ACC112 (cell line): ENCODE results near the gene GCNA.
"Not testable (repeated sequence)": the region's sequence is repeated elsewhere in the genome, so short reads cannot be mapped to it uniquely, and the experiment has no call there.

Experiments used
- H2AFZ ChIP-seq: fragments of 200-600 bp; sonication (generic); one replicate; pipeline ENCODE4 v1.6.0; 2017; ENCODE audit warnings: antibody characterized with exemption, low read length; ENCODE audit not compliant: unreplicated experiment
- H3K27ac ChIP-seq: fragments of 200-600 bp; sonication (generic); 2 replicates; pipeline ENCODE4 v1.5.1; 2014; ENCODE audit warnings: low read depth, mild to moderate bottlenecking, antibody characterized with exemption, low read length, moderate library complexity
- H3K27me3 ChIP-seq: fragments of 200-600 bp; sonication (generic); 2 replicates; pipeline ENCODE4 v1.6.1; 2014; ENCODE audit warnings: mild to moderate bottlenecking, antibody characterized with exemption, low read length, moderate library complexity, mixed read lengths; ENCODE audit not compliant: insufficient read depth
- H3K36me3 ChIP-seq: fragments of 200-600 bp; sonication (generic); 2 replicates; pipeline ENCODE4 v1.6.1; 2016; ENCODE audit warnings: mild to moderate bottlenecking, antibody characterized with exemption, low read length, moderate library complexity, mixed read lengths; ENCODE audit not compliant: insufficient read depth
- H3K4me1 ChIP-seq: fragments of 200-600 bp; sonication (generic); one replicate; pipeline ENCODE4 v1.6.1; 2016; ENCODE audit warnings: low read length, mixed read lengths; ENCODE audit not compliant: insufficient read depth, unreplicated experiment, control insufficient read depth
- H3K4me3 ChIP-seq: fragments of 200-600 bp; sonication (generic); 2 replicates; pipeline ENCODE4 v1.5.1; 2014; ENCODE audit warnings: mild to moderate bottlenecking, low read depth, low read length
- H3K79me2 ChIP-seq: fragments of 200-600 bp; sonication (generic); one replicate; pipeline ENCODE4 v1.6.0; 2016; ENCODE audit warnings: low read length; ENCODE audit not compliant: control insufficient read depth, unreplicated experiment, insufficient read depth

Gene GCNA

DNA sequence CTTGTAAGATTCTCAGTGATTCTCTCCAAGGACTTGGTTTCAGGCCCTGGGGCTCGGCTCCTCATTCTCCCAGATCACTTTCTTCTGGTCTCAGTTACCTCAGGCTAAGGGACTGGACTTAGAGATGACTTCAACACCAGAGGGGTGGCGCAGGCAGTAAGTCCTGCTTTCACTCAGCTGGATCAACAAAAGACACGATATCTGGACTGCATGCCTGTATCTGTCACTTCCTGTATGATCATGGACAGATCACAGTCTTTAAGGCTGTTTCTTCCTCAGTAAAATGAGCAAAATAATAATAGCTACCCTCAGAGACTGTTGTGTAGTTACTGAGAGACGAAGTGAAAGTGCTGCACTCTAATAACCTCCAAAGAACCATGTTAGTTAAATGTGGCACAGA lies 59.6 kb downstream of the GCNA start:
- Histone ChIP-seq H3K4me3 (peak overlapping the region; percentile 67), H3K27ac (peak overlapping the region; percentile 28; the same call in 1 of the 2 replicates), H2AFZ (peak overlapping the region; percentile 91), H3K79me2 (no peaks in the 10 kb centered on the region), H3K4me1 (peaks cover 19% of the 10 kb centered on the region), H3K36me3 (no peaks in the 10 kb centered on the region), H3K27me3 (no peaks in the 10 kb centered on the region)

GRCh38 chrX:71638409-71638808 lies 60.2 kb downstream of the GCNA start:
- Histone ChIP-seq H2AFZ (peak overlapping the region; percentile 91), H3K4me1 (peaks cover 19% of the 10 kb centered on the region), H3K79me2 (no peaks in the 10 kb centered on the region), H3K27ac (peak overlapping the region; percentile 28; the same call in 1 of the 2 replicates), H3K4me3 (peak overlapping the region; percentile 67; the same call in 1 of the 2 replicates), H3K36me3 (no peaks in the 10 kb centered on the region), H3K27me3 (no peaks in the 10 kb centered on the region)

DNA sequence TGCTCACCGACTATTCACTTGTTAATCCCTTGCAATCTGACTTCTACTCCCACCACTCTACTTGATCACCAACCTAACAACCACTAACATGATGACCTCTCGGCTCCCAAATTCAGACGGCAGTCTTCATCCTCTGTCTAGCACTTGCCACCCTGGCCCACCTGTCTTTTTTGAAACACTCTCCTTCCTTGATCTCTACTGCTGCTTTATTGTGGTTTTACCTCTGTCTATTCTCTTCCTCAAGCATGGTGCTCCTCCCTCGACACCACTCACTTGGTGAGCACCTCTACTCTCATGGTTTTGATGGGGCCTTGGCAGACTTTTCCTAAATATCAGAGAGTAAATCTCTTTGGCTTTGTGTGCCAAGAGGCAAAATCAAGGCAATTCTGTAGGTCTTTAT lies 61.8 kb downstream of the GCNA start:
- H3K4me1 ChIP-seq: peaks cover 19% of the 10 kb centered on the region
- no peak overlapping the region for H3K4me3 ChIP-seq
- no peaks in the 10 kb centered on the region for H3K36me3 ChIP-seq
- H3K27me3 ChIP-seq: no peaks in the 10 kb centered on the region
- H3K27ac ChIP-seq: no peak overlapping the region
- no peaks in the 10 kb centered on the region for H3K79me2 ChIP-seq
- H2AFZ ChIP-seq: no peak overlapping the region

- H3K36me3 ChIP-seq, H3K79me2 ChIP-seq, H2AFZ ChIP-seq, H3K27ac ChIP-seq, H3K4me3 ChIP-seq, H3K27me3 ChIP-seq, H3K4me1 ChIP-seq: not testable (repeated sequence)
These were observed 66.2 kb downstream of the GCNA start for GRCh38 chrX:71644406-71644805.

DNA sequence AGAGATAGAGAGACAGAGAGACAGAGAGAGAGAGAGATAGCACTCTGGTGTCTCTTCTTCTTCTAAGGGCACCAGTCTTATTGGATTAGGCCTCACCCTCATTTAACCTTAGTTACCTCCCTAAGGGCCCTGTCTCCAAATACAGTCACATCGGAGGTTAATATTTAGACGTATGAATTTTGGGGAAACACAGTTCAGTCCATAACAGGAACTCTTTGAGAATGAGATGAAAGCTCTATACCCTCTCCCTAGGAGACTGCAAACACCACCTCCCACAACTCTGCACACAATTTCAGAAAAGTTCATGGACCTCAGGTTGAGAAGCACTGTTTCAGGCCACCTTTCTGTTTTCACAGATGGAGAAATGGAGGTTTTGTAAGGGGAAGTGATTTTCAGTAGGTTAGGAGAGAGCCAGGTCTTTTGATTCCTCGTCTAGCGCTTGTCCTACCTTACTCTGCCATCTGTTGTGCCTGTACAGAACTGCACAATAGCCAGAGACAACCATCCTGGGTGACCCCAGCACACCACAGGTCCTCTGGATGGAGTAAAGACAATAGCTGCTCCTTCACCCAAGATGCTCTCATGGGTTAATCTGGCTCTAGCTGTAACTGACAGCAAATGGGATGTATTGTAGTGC lies 72.2 kb downstream of the GCNA start:
- H3K4me1 ChIP-seq: no peaks in the 10 kb centered on the region
- no peak overlapping the region for H2AFZ ChIP-seq
- H3K27ac ChIP-seq: no peak overlapping the region
- no peaks in the 10 kb centered on the region for H3K27me3 ChIP-seq
- H3K79me2 ChIP-seq: no peaks in the 10 kb centered on the region
- H3K4me3 ChIP-seq: no peak overlapping the region
- no peaks in the 10 kb centered on the region for H3K36me3 ChIP-seq

DNA sequence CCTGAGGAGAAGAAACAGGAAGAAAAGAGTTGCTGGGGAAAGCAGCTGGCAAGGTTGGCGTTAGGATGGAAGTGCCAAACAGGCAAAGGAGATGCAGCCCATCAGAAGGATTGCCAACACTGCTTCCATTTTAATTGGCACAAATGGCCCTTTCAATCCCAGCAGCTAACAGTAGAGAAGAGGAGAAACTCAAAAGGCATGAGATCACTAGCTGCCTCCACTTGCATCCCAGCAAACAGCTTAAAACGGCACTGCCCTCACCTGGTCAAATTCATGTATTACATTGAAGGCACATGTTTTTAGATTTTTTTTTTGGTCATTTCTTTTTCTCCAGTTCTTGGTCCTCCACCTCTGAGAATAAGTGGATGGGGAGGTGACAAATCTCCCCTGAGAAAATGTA lies 74.2 kb downstream of the GCNA start:
- Histone ChIP-seq H2AFZ (no peak overlapping the region), H3K79me2 (no peaks in the 10 kb centered on the region), H3K27ac (no peak overlapping the region), H3K27me3 (no peaks in the 10 kb centered on the region), H3K4me3 (no peak overlapping the region), H3K4me1 (no peaks in the 10 kb centered on the region), H3K36me3 (no peaks in the 10 kb centered on the region)

DNA sequence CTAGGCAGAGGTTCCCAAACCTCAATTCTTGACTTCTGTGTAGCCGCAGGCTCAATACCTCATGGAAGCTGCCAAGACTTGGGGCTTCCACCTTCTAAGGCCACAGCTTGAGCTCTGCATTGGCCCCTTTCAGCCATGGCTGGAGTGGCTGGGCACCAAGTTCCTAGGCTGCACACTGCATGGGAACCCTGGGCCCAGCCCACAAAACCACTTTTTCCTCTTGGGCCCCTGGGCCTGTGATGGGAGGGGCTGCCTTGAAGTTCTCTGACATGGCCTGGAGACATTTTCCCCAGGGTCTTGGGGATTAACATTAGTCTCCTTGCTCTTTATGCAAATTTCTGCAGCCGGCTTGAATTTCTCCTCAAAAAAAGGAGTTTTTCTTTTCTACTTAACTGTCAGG lies 75.1 kb downstream of the GCNA start:
- H3K79me2 ChIP-seq: no peaks in the 10 kb centered on the region
- no peak overlapping the region for H3K4me3 ChIP-seq
- H3K36me3 ChIP-seq: no peaks in the 10 kb centered on the region
- no peak overlapping the region for H3K27ac ChIP-seq
- H2AFZ ChIP-seq: no peak overlapping the region
- no peaks in the 10 kb centered on the region for H3K4me1 ChIP-seq
- H3K27me3 ChIP-seq: no peaks in the 10 kb centered on the region

DNA sequence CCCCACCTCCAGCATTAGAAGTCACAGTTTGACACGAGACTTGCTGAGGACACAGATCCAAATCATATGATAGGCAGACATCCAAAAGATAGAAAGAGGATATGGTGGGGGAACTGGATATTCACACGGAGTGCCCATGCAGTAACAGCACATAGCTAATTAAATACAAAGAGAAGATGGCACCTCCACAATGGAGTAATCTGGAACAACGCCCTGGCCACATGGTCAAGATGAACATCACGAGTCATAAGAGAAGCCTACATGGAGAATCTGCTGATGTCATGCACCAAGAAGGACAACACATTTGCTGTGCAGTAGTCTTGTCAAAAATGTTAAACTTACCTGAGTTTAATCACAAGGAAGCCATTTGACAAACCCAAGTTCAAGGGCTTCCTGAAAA lies 79.0 kb downstream of the GCNA start:
- Histone ChIP-seq H3K79me2 (no peaks in the 10 kb centered on the region), H3K4me3 (no peak overlapping the region)

DNA sequence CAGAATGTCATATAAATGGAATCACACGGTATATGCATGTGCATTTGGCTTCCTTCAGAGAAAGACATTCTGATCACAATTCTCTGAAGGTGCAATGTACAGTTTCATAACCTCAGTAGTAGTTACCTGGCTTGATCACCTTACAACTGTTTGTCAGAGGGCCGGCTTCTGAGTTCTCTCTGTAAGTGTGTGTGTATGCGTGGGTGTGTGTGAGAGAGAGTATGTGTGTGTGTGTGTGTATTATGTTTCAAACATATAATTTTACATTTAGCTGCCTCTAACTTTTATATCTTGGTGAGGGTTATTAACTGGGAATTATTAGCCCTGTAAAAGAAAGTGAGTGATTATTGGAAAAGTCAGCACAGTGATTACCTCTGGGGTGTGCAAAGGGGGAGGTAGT lies 81.1 kb downstream of the GCNA start:
- H3K36me3 ChIP-seq: no peaks in the 10 kb centered on the region
- H3K27me3 ChIP-seq: no peaks in the 10 kb centered on the region
- no peaks in the 10 kb centered on the region for H3K4me1 ChIP-seq
- H3K27ac ChIP-seq: no peak overlapping the region
- H2AFZ ChIP-seq: no peak overlapping the region
- H3K4me3 ChIP-seq: no peak overlapping the region
- no peaks in the 10 kb centered on the region for H3K79me2 ChIP-seq

More for the DNA sequence above, 79.0 kb downstream of the GCNA start:
- Histone ChIP-seq H2AFZ (no peak overlapping the region), H3K27me3 (no peaks in the 10 kb centered on the region), H3K36me3 (no peaks in the 10 kb centered on the region), H3K27ac (no peak overlapping the region), H3K4me1 (no peaks in the 10 kb centered on the region)

GRCh38 chrX:71659959-71660358 lies 81.7 kb downstream of the GCNA start:
- H3K36me3 ChIP-seq: no peaks in the 10 kb centered on the region
- no peaks in the 10 kb centered on the region for H3K27me3 ChIP-seq
- H2AFZ ChIP-seq: no peak overlapping the region
- H3K27ac ChIP-seq: no peak overlapping the region
- no peaks in the 10 kb centered on the region for H3K79me2 ChIP-seq
- no peak overlapping the region for H3K4me3 ChIP-seq
- H3K4me1 ChIP-seq: no peaks in the 10 kb centered on the region

- Histone ChIP-seq H2AFZ (no peak overlapping the region), H3K27ac (no peak overlapping the region), H3K27me3 (no peaks in the 10 kb centered on the region), H3K4me3 (no peak overlapping the region), H3K4me1 (no peaks in the 10 kb centered on the region), H3K79me2 (no peaks in the 10 kb centered on the region), H3K36me3 (no peaks in the 10 kb centered on the region)
These were observed 82.6 kb downstream of the GCNA start for GRCh38 chrX:71660562-71661416.
